DND-41 (cell line): ENCODE data around the gene SPNS2.

Experiments
- ATAC-seq: fragments of 200-7000 bp; cut with Tn5 transposase; 3 replicates; pipeline ENCODE4 v1.9.1; 2021; ENCODE audit warnings: low read depth; ENCODE audit not compliant: insufficient read depth
- DNase-seq: peaks from one replicate; pipeline ENCODE4 v3.0.0-alpha.2; 2020
- H2AFZ ChIP-seq: 2 replicates; pipeline ENCODE4 v1.6.0; 2012; ENCODE audit warnings: low read depth, low read length
- H3K27ac ChIP-seq: 2 replicates; pipeline ENCODE4 v1.5.1; 2012; ENCODE audit warnings: low read length, inconsistent platforms
- H3K27me3 ChIP-seq: fragments of 200-600 bp; sonication (generic); 2 replicates; pipeline ENCODE4 v1.6.0; 2012; ENCODE audit warnings: low read length, mild to moderate bottlenecking, inconsistent platforms; ENCODE audit not compliant: insufficient read depth, poor library complexity
- H3K36me3 ChIP-seq: 2 replicates; pipeline ENCODE4 v1.5.1; 2012; ENCODE audit warnings: low read length, inconsistent platforms; ENCODE audit not compliant: insufficient read depth
- H3K4me1 ChIP-seq: 2 replicates; pipeline ENCODE4 v1.5.1; 2012; ENCODE audit warnings: mild to moderate bottlenecking, low read length; ENCODE audit not compliant: insufficient read depth
- H3K4me2 ChIP-seq: 2 replicates; pipeline ENCODE4 v1.6.0; 2012; ENCODE audit warnings: mild to moderate bottlenecking, moderate library complexity, low read length, inconsistent platforms; ENCODE audit not compliant: insufficient read depth
- H3K4me3 ChIP-seq, 2 experiments: fragments of 200-600 bp in 1 of 2; shearing (Covaris generic) in 1 of 2; 2 replicates each; pipeline ENCODE4 v1.5.1; 2012 to 2016; ENCODE audit warnings: inconsistent platforms in 2 of 2, low read length in 2 of 2, mild to moderate bottlenecking in 2 of 2, low read depth in 1 of 2, moderate library complexity in 1 of 2
- H3K79me2 ChIP-seq: 2 replicates; pipeline ENCODE4 v1.6.0; 2012; ENCODE audit warnings: low read length, inconsistent platforms; ENCODE audit not compliant: insufficient read depth
- H3K9ac ChIP-seq: 2 replicates; pipeline ENCODE4 v1.6.0; 2012; ENCODE audit warnings: low read depth, mild to moderate bottlenecking, inconsistent platforms, low read length, moderate library complexity
- H3K9me3 ChIP-seq: 2 replicates; pipeline ENCODE4 v1.5.1; 2012; ENCODE audit warnings: low read length, moderate library complexity, mild to moderate bottlenecking, inconsistent platforms; ENCODE audit not compliant: insufficient read depth, severe bottlenecking
- H4K20me1 ChIP-seq: 2 replicates; pipeline ENCODE4 v1.6.0; 2012; ENCODE audit warnings: low read length; ENCODE audit not compliant: insufficient read depth
- EZH2 ChIP-seq: IDR thresholded peaks from 3 replicates; pipeline ENCODE4 v1.6.1; 2012; ENCODE audit warnings: borderline replicate concordance, low read depth, mild to moderate bottlenecking, moderate library complexity, low read length, inconsistent platforms; ENCODE audit not compliant: severe bottlenecking
- TF ChIP-seq, protein P1 (sequence below): IDR thresholded peaks from 2 replicates; pipeline ENCODE4 v1.5.1; 2012; ENCODE audit warnings: borderline replicate concordance, low read length, moderate library complexity, mild to moderate bottlenecking; ENCODE audit not compliant: poor library complexity, severe bottlenecking; ENCODE audit errors: extremely low read depth

SPNS2 gene

DNA sequence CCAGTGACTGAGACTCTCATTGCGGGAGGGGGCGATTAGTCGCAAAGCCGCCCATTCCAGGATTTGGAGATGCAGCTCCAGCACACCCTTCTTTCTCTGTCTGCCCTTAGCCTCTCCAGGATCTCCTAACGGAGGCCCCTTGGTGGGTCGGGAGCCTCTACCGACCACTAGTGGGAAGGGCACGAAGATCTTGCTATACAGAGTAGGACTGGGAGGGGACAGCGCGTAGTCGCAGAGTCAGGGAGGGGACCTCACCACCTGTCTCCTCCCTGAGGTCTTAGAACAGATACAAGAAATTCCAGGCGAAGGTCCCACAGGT, 85.1 kb downstream of the SPNS2 start:
- H4K20me1 ChIP-seq, result no peaks in the 10 kb centered on the region; the same call in 1 of the 2 replicates
- no peaks in the 10 kb centered on the region for H3K9me3 ChIP-seq
- TF ChIP-seq, protein P1, sequence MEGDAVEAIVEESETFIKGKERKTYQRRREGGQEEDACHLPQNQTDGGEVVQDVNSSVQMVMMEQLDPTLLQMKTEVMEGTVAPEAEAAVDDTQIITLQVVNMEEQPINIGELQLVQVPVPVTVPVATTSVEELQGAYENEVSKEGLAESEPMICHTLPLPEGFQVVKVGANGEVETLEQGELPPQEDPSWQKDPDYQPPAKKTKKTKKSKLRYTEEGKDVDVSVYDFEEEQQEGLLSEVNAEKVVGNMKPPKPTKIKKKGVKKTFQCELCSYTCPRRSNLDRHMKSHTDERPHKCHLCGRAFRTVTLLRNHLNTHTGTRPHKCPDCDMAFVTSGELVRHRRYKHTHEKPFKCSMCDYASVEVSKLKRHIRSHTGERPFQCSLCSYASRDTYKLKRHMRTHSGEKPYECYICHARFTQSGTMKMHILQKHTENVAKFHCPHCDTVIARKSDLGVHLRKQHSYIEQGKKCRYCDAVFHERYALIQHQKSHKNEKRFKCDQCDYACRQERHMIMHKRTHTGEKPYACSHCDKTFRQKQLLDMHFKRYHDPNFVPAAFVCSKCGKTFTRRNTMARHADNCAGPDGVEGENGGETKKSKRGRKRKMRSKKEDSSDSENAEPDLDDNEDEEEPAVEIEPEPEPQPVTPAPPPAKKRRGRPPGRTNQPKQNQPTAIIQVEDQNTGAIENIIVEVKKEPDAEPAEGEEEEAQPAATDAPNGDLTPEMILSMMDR, result peak; percentile 47
- TF ChIP-seq EZH2, result no peak
- H3K4me2 ChIP-seq, result no peak overlapping the region
- no peak overlapping the region for H2AFZ ChIP-seq
- H3K36me3 ChIP-seq, result no peaks in the 10 kb centered on the region
- no peak overlapping the region for H3K4me3 ChIP-seq
- H3K9ac ChIP-seq, result no peak overlapping the region
- no peak overlapping the region for H3K27ac ChIP-seq
- H3K4me1 ChIP-seq, result no peaks in the 10 kb centered on the region
- ATAC-seq (peak; percentile 79), DNase-seq (no peak)
- no peaks in the 10 kb centered on the region for H3K79me2 ChIP-seq
- peaks cover 6% of the 10 kb centered on the region for H3K27me3 ChIP-seq

DNA sequence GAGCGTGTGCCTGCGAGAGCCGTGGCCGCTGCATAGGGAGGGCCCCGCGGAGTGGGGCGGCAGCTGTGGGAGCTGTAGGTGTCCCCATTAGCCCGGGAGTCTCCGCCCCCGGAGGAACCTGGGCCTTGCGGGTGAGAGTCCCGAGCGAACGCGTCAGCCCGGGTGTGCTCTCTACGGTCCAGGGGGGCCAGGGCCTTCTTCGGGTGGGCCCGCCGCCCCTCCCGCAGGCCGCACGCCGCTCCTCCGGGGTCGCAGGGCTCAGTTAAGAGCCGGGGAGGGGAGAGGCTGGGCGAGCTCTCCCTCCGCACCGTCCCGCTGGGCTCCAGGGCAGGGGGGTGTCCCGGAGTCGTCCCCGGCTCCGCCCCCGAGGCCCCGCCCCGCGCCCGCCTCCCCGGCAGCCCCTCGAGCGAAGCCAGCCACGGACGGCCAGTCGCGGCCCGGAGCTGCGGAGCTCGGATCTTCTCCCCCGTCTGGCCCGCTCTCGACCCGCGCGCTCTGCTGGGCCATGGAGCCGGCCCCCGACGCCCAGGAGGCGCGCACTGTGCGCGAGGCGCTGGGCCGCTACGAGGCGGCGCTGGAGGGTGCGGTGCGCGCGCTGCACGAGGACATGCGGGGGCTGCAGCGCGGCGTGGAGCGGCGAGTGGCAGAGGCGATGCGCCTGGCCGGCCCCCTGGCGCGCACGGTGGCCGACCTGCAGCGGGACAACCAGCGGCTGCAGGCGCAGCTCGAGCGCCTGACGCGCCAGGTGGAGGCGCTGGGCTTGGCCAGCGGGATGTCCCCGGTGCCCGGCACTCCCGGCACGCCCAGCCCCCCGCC, 85.6 kb downstream of the SPNS2 start, which contains the start of gene SMTNL2:
Gene SMTNL2 (plus strand): TSS at position 429 of the 816 bp plus-strand sequence. CDS start 77 bp downstream, at position 506.
- no peaks in the 10 kb centered on the region for H3K36me3 ChIP-seq
- no peaks in the 10 kb centered on the region for H3K79me2 ChIP-seq
- H3K27ac ChIP-seq, result no peak within 1 kb of the TSS
- no peak within 1 kb of the TSS for H3K4me2 ChIP-seq
- H3K4me3 ChIP-seq, result no peak within 1 kb of the TSS
- H3K4me1 ChIP-seq, result no peaks in the 10 kb centered on the region
- peaks cover 6% of the 10 kb centered on the region for H3K27me3 ChIP-seq
- no peaks in the 10 kb centered on the region; the same call in 1 of the 2 replicates for H4K20me1 ChIP-seq
- no peak within 1 kb of the TSS for H3K9ac ChIP-seq
- no peak within 1 kb of the TSS for H2AFZ ChIP-seq
- TF ChIP-seq, protein P1, result no peak
- no peak for TF ChIP-seq EZH2
- no peaks in the 10 kb centered on the region for H3K9me3 ChIP-seq
- ATAC-seq, result no peak
- no peak for DNase-seq

GRCh38 chr17:4584917-4585637, 86.4 kb downstream of the SPNS2 start:
- no peak overlapping the region for H3K9ac ChIP-seq
- DNase-seq (no peak), ATAC-seq (no peak)
- no peaks in the 10 kb centered on the region; the same call in 1 of the 2 replicates for H4K20me1 ChIP-seq
- no peaks in the 10 kb centered on the region for H3K9me3 ChIP-seq
- no peak overlapping the region for H3K4me3 ChIP-seq
- H3K4me2 ChIP-seq, result no peak overlapping the region
- H2AFZ ChIP-seq, result no peak overlapping the region
- TF ChIP-seq EZH2, result no peak
- TF ChIP-seq, protein P1, result no peak
- H3K27ac ChIP-seq, result no peak overlapping the region
- no peaks in the 10 kb centered on the region for H3K4me1 ChIP-seq
- no peaks in the 10 kb centered on the region for H3K36me3 ChIP-seq
- H3K27me3 ChIP-seq, result peaks cover 6% of the 10 kb centered on the region
- H3K79me2 ChIP-seq, result no peaks in the 10 kb centered on the region
